Measurements from ENCODE around the gene CDYL2. TPM values are rescaled to one million over a fixed set of nuclear protein-coding genes. Genes with fewer than 3 reads are reported as not detected.
"Not testable (repeated sequence)": the region's sequence is repeated elsewhere in the genome, so short reads cannot be mapped to it uniquely, and the experiment has no call there.

CDYL2 gene
- total RNA-seq, 1 donor from 2014 or later = 125 TPM

- intact Hi-C loops (cut with micrococcal nuclease) = no loop called here
These were observed 8.2 kb upstream of the CDYL2 start for GRCh38 chr16:80812593-80812992.

- intact Hi-C loops (cut with micrococcal nuclease) = loop anchor here (5.0 to 10.0 kb wide), 2 partner anchors 1212 to 1535 kb away; no protein-coding TSS in a partner anchor
These were observed 5.0 kb upstream of the CDYL2 start for GRCh38 chr16:80809366-80809765.

GRCh38 chr16:80807906-80808305 lies 3.5 kb upstream of the CDYL2 start:
- intact Hi-C loops (cut with micrococcal nuclease) = loop anchor here (1.0 to 10.0 kb wide), 13 partner anchors 16 to 1533 kb away; partner anchors contain the start of genes C16orf46, CENPN, CMC2 and DYNLRB2

DNA sequence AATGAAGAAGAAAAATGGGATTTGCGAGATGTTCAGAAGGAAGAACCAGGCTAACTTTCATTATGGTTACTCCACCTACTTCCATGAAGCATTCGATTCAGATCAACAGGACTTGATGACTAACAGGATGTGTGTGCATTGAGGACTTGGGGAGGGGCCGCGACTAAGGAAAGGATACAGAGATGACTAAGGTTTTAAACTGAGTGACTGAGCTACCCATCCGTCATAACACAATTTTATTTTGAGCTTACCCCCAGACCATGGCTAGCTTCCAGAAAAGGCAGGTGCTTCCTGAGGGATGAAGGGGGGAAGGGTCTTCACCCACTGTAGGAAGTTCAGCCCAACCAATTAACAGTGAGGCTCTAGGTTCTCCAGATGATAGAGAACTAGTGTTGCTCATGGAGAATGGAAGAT lies 2.5 kb upstream of the CDYL2 start:
- intact Hi-C loops (cut with micrococcal nuclease) = loop anchor here (1.0 to 10.0 kb wide), 14 partner anchors 17 to 1532 kb away; partner anchors contain the start of genes C16orf46, CENPN, CMC2 and DYNLRB2

- intact Hi-C loops (cut with micrococcal nuclease) = loop anchor here (1.0 to 10.0 kb wide), 6 partner anchors 47 to 1531 kb away; partner anchors contain the start of genes C16orf46, CENPN and CMC2
These were observed 1.9 kb upstream of the CDYL2 start for GRCh38 chr16:80806289-80806688.

GRCh38 chr16:80804056-80804525 lies 307 bp downstream of the CDYL2 start:
- intact Hi-C loops (cut with micrococcal nuclease) = loop anchor here (5.0 to 10.0 kb wide), 2 partner anchors 62 to 1529 kb away; no protein-coding TSS in a partner anchor

- intact Hi-C loops (cut with micrococcal nuclease) = loop anchor here (1.0 to 10.0 kb wide), 4 partner anchors 61 to 1529 kb away; no protein-coding TSS in a partner anchor
These were observed 901 bp downstream of the CDYL2 start for GRCh38 chr16:80803339-80804055.

DNA sequence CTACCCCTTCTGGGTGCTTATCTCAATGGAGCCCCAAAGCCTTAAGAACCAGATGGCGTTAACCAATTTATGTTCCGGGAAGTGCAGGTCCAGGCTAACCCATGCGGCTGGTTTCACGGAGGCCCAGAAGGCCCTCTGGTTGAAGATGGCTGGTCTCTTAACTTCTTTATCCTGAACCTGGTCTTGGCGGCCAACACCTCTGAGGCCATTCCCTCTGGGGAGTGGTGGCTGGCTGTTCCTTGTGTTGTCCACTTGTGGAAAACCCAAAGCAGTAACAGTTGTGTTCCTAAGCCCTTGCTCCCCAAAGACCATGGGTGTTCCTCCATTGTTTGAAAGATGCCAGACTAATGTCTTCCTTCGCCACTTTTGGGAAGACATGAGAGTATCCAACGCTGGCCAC lies 1.5 kb downstream of the CDYL2 start:
- intact Hi-C loops (cut with micrococcal nuclease) = loop anchor here (1.0 to 10.0 kb wide), 5 partner anchors 44 to 1528 kb away; no protein-coding TSS in a partner anchor

- intact Hi-C loops (cut with micrococcal nuclease) = loop anchor here (1.0 to 10.0 kb wide), 4 partner anchors 43 to 1527 kb away; no protein-coding TSS in a partner anchor
These were observed 2.3 kb downstream of the CDYL2 start for GRCh38 chr16:80802138-80802537.

- intact Hi-C loops (cut with micrococcal nuclease) = no loop called here
These were observed 10.3 kb downstream of the CDYL2 start for GRCh38 chr16:80794071-80794470.

- intact Hi-C loops (cut with micrococcal nuclease) = no loop called here
These were observed 12.4 kb downstream of the CDYL2 start for GRCh38 chr16:80792031-80792430.

GRCh38 chr16:80791411-80791810 lies 13.0 kb downstream of the CDYL2 start:
- intact Hi-C loops (cut with micrococcal nuclease) = no loop called here

- intact Hi-C loops (cut with micrococcal nuclease) = no loop called here
These were observed 13.6 kb downstream of the CDYL2 start for GRCh38 chr16:80790751-80791150.

DNA sequence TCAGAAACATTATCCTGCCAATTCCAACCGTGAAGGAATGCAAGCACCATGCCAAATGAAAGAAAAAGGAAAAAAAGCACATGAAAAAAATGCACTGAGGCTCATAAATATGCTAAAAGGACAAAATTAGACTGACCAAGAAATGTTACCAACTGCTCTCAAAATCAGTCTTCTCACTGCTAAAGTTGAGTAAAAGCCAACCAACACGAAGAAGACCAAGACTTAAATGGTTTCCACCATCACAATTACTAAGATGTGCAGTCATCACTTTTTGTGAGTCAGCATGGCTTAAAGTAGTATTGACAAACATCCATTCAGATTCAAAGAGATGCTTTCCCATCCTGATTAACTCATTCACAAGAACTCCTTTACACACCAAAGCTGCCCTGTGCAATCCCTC lies 16.4 kb downstream of the CDYL2 start:
- intact Hi-C loops (cut with micrococcal nuclease) = no loop called here

- intact Hi-C loops (cut with micrococcal nuclease) = not testable (repeated sequence)
These were observed 17.8 kb downstream of the CDYL2 start for GRCh38 chr16:80786561-80786960.

- intact Hi-C loops (cut with micrococcal nuclease) = no loop called here
These were observed 19.4 kb downstream of the CDYL2 start for GRCh38 chr16:80784951-80785350.

- intact Hi-C loops (cut with micrococcal nuclease) = no loop called here
These were observed 25.7 kb downstream of the CDYL2 start for GRCh38 chr16:80778703-80779102.

DNA sequence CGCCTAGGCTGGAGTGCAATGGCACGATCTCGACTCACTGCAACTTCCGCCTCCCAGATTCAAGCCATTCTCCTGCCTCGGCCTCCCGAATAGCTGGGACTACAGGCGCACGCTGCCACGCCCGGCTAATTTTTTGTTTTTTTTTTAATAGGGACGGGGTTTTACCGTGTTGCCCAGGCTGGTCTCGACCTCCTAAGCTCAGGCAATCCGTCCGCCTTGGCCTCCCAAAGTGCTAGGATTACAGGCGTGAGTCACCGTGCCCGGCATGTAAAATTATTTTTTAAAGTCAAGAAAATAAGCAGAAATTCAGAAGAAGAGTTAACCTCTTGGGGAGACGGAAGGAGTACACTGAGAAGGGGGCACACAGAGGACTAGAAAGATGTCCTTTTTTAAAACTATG lies 27.5 kb downstream of the CDYL2 start:
- intact Hi-C loops (cut with micrococcal nuclease) = no loop called here

- intact Hi-C loops (cut with micrococcal nuclease) = no loop called here
These were observed 28.9 kb downstream of the CDYL2 start for GRCh38 chr16:80775450-80775849.

DNA sequence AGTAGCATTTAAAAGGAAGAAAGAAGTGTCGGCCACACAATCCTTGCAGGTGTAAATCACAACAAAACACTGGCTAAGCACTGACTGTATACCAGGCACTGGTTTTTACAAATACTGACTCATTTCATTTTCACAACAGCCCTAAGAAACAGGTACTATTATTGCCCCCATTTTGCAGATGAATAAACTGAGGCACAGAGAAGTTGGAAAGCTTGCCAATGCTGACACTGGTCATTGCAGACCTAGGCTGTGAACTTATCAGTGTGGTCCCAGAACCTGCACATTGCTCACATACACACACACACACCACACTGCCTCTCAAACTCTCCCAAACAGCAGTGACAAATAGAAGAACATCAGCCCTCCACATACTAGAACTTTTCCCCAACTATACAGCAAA lies 37.6 kb downstream of the CDYL2 start:
- intact Hi-C loops (cut with micrococcal nuclease) = no loop called here

- intact Hi-C loops (cut with micrococcal nuclease) = loop anchor here (1.0 to 5.0 kb wide), 3 partner anchors 43 to 102 kb away; no protein-coding TSS in a partner anchor
These were observed 44.8 kb downstream of the CDYL2 start for GRCh38 chr16:80759419-80760162.

- intact Hi-C loops (cut with micrococcal nuclease) = no loop called here
These were observed 49.9 kb downstream of the CDYL2 start for GRCh38 chr16:80754476-80754875.

Measured in T-helper 1 cell treated with Interleukin-12 subunit alpha and Interleukin-12 subunit beta and Interleukin-4 antibody, amounts not matched to agents 30 ng/mL and 1 ng/mL, for 36 hours (primary cell).